ENCODE data around the gene STK38L.

GRCh38 chr12:27270148-27270547 is 26.1 kb downstream of the STK38L start:
- TF ChIP-seq FOS (IDR thresholded peaks at IDR 0.05; ENCODE audit: low read depth, low read length) (no peak), POLR2A (IDR thresholded peaks at IDR 0.05; ENCODE audit: low read depth, low read length) (no peak), CTCF (conservative IDR thresholded peaks at IDR 0.05; ENCODE audit: low read depth, low read length) (no peak), CEBPB (IDR thresholded peaks at IDR 0.05; ENCODE audit: low read depth, low read length) (no peak), RAD21 (IDR thresholded peaks at IDR 0.05; ENCODE audit: low read length) (no peak), SMC3 (IDR thresholded peaks at IDR 0.05; ENCODE audit: low read depth, low read length) (no peak), CHD1 (IDR thresholded peaks at IDR 0.05; ENCODE audit: low read depth, low read length) (no peak), BHLHE40 (IDR thresholded peaks at IDR 0.05; ENCODE audit: low read depth, low read length) (no peak), USF2 (IDR thresholded peaks at IDR 0.05; ENCODE audit: low read depth, low read length) (no peak), MAZ (IDR thresholded peaks at IDR 0.05; ENCODE audit: borderline replicate concordance, low read depth, low read length) (no peak), RCOR1 (IDR thresholded peaks at IDR 0.05; ENCODE audit: insufficient replicate concordance, low read length) (no peak)

Measured in IMR-90 (cell line).